ENCODE data around the gene PCLAF. TPM values are rescaled to one million over a fixed set of nuclear protein-coding genes. Genes with fewer than 3 reads are reported as not detected.
A peak's percentile ranks its signal among the peaks of the same experiment; 100 is the strongest.

PCLAF gene
- total RNA-seq, 4 donors from 2014 or later = 4.2 to 41.4 (median 23.1) TPM

DNA sequence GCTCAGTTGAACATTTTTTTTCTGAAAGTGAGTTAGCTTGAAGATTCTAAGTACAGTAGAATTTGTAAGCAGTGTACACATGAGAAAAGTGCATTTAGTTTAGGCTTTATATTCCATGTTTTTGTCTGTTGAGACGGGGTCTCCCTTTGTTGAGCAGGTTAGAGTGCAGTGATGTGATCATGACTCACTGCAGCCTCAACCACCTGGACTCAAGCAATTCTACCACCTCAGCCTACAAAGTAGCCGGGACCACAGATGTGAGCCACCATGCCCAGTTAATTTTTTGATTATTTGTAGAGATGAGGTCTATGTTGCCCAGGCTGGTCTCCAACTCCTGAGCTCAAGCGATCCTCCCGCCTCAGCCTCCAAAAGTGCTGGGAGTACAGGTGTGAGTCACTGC lies 20.0 kb downstream of the PCLAF start:
- no peak for TF ChIP-seq POLR2A (IDR thresholded peaks at IDR 0.05)
- no peak for TF ChIP-seq CTCF (IDR thresholded peaks at IDR 0.05)
- WGBS, 2 donors = 85 to 95% methylated on average over 3 to 4 of the region's 4 CpGs
- no peaks in the 10 kb centered on the region for H3K36me3 ChIP-seq
- H3K4me1 ChIP-seq = peaks cover 0 to 9% (median 5%) of the 10 kb centered on the region in 3 donors
- no peaks in the 10 kb centered on the region for H3K27me3 ChIP-seq
- no peaks in the 10 kb centered on the region for H3K9me3 ChIP-seq
- DNase-seq = no peak
- H3K27ac ChIP-seq = no peak overlapping the region
- no peak overlapping the region for H3K4me3 ChIP-seq
- intact Hi-C loops (cut with DNase I) = no loop called here

GRCh38 chr15:64356710-64357040 lies 24.6 kb downstream of the PCLAF start:
- Histone ChIP-seq H3K9me3 (no peaks in the 10 kb centered on the region), H3K4me1 (peaks cover 3 to 30% (median 11%) of the 10 kb centered on the region in 3 donors), H3K36me3 (peaks cover 0 to 7% (median 0%) of the 10 kb centered on the region in 3 donors), H3K27me3 (no peaks in the 10 kb centered on the region), H3K4me3 (peak overlapping the region; percentile 68 to 80 (median 72)), H3K27ac (peak overlapping the region; percentile 79 to 89 (median 81))
- DNase-seq = no peak
- 34 to 44% methylated on average over 5 of the region's 5 CpGs for WGBS, 2 donors
- intact Hi-C loops (cut with DNase I) = loop anchor here (10.0 kb wide), 2 partner anchors 142 to 202 kb away; partner anchors contain the start of gene SNX22
- TF ChIP-seq POLR2A (IDR thresholded peaks at IDR 0.05) (no peak), CTCF (IDR thresholded peaks at IDR 0.05) (no peak)

DNA sequence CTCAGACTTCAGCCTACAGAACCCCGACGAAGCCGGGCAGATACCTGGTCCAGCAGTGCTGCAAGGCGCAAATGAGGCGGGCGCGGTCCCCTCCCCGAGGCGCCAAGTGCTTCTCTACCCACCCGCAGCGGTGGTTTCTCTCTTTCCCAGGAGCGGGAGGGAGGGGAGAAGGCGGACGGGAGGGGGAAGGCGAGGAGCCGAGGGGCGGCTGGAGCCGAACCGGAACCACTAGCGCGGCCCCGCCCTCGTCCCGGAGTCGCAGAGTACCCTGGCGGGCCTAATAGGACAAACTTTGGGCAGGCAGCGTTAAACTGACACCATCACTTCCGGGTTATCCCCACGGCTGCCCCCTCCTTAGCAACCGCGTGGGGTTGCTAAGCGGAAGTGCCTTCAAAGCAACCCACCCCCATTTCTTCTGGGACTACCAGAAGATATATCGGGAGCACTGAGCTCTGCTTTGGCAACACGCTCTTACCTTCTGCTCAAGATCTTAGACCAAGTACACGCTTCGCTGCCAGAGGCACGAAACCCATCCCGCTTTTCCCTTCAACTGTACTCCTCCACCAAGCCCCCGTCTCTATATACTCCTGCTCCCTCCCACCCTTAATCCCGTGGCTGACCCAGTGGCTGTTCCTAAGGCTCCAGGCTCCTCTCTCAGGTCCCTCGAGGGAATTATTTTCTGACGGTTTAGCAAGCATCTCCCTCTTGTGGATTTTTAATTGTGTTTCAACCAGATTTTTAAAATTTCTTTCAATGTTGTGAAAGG lies 25.1 kb downstream of the PCLAF start, which contains the start of gene CSNK1G1:
TSS of gene CSNK1G1 (minus strand) at position 230 of the 766 bp plus-strand sequence. CDS start 55,674 bp downstream, outside the sequence.
- DNase-seq = peak; percentile 57
- H3K4me1 ChIP-seq = peaks cover 3 to 30% (median 11%) of the 10 kb centered on the region in 3 donors
- no peaks in the 10 kb centered on the region for H3K9me3 ChIP-seq
- peak within 1 kb of the TSS; percentile 79 to 89 (median 81) for H3K27ac ChIP-seq
- H3K27me3 ChIP-seq = no peaks in the 10 kb centered on the region
- peak within 1 kb of the TSS; percentile 68 to 80 (median 72) for H3K4me3 ChIP-seq
- WGBS, 2 donors = 0 to 1% methylated on average over 10 to 18 of the region's 42 CpGs
- TF ChIP-seq CTCF (IDR thresholded peaks at IDR 0.05) (peak; percentile 10 to 57 (median 44)), POLR2A (IDR thresholded peaks at IDR 0.05) (peak in 1 of 4 donors; percentile 27)
- intact Hi-C loops (cut with DNase I) = loop anchor here (10.0 kb wide), 2 partner anchors 141 to 201 kb away; partner anchors contain the start of gene SNX22
- H3K36me3 ChIP-seq = peaks cover 0 to 7% (median 0%) of the 10 kb centered on the region in 3 donors

DNA sequence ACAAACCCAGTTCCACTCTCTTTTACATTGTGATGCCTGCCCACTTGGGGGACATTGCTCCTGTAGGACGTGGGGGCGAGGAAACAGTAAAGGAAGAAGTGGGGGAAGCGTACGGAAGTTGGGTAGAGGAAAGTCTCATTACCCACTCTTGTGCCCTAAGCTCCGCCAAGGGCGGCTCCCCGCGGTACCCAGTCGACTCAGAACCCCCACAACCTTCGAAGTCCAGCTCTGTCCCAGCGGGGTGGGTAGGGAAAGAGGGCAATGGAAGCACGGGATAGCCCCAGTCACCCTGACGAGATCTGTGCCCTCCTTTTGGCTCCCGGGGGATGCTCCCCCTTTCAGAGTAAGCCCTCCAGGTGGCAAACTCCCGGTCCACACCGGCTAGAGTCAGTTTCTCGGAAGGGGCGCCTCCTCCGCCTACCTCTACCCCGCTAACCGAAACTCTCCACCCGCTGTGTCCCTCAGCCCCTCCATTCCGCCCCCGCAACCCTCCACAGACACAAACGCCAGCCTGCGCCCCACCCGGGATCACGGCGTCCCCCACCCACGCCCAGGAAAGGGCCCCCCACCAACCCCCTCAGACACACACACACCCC lies 25.8 kb downstream of the PCLAF start:
- Histone ChIP-seq H3K36me3 (peaks cover 0 to 7% (median 0%) of the 10 kb centered on the region in 3 donors), H3K4me3 (peak overlapping the region; percentile 68 to 80 (median 72)), H3K4me1 (peaks cover 3 to 30% (median 11%) of the 10 kb centered on the region in 3 donors), H3K9me3 (no peaks in the 10 kb centered on the region), H3K27me3 (no peaks in the 10 kb centered on the region), H3K27ac (peak overlapping the region; percentile 79 to 89 (median 81))
- intact Hi-C loops (cut with DNase I) = loop anchor here (10.0 kb wide), 2 partner anchors 141 to 201 kb away; partner anchors contain the start of gene SNX22
- no peak for TF ChIP-seq POLR2A (IDR thresholded peaks at IDR 0.05)
- TF ChIP-seq CTCF (IDR thresholded peaks at IDR 0.05) = no peak
- no peak for DNase-seq
- WGBS, 2 donors = 0% methylated on average over 11 to 14 of the region's 30 CpGs

Data from esophagus squamous epithelium (tissue), 5 donors.